Adrenal gland (tissue), 12 donors: ENCODE data around the gene ATP11A. TPM values are rescaled to one million over a fixed set of nuclear protein-coding genes. Genes with fewer than 3 reads are reported as not detected.

Experiments
- DNase-seq, 7 donors: peaks; one replicate each; pipeline ENCODE4 v3.0.0-alpha.2; 2019 to 2020
- H3K27ac ChIP-seq, 5 donors: fragments of 200-600 bp; sonication (generic) in 4 of 5; 1 replicate in 3 of 5; 2 replicates in 2 of 5; pipeline versions ENCODE4 v1.5.1 to v1.8.0; 2016 to 2020; ENCODE audit warnings: mild to moderate bottlenecking in 1 of 5
- H3K27me3 ChIP-seq: fragments of 200-600 bp; 2 replicates; pipeline ENCODE4 v1.8.0; 2021
- H3K36me3 ChIP-seq, 2 donors: fragments of 200-600 bp; replicated peaks in 1 of 2; 1 replicate in 1 of 2; 2 replicates in 1 of 2; pipeline versions ENCODE4 v1.5.1 to v1.8.0; 2018 to 2022
- H3K4me1 ChIP-seq, 2 donors: fragments of 200-600 bp; replicated peaks in 1 of 2; 1 replicate in 1 of 2; 2 replicates in 1 of 2; pipeline versions ENCODE4 v1.5.1 to v1.8.0; 2018 to 2021
- H3K4me3 ChIP-seq, 4 donors: fragments of 200-600 bp; sonication (generic) in 3 of 4; one replicate each; pipeline ENCODE4 v1.5.1; 2016 to 2018
- H3K9me3 ChIP-seq, 3 donors: fragments of 200-600 bp; sonication (generic) in 1 of 3; replicated peaks in 1 of 3; 1 replicate in 2 of 3; 2 replicates in 1 of 3; pipeline versions ENCODE4 v1.5.1 to v1.8.0; 2016 to 2021
- POLR2A ChIP-seq, 2 donors: fragments of 450-650 bp; IDR thresholded peaks; one replicate each; pipeline ENCODE4 v1.6.1; 2017; ENCODE audit warnings: antibody characterized with exemption in 2 of 2, mild to moderate bottlenecking in 2 of 2, moderate library complexity in 1 of 2
- WGBS, 4 donors: extraction: QIAGEN DNeasy Blood & Tissue Kit in 2 of 4; methylation state at CpG; one replicate each; pipeline versions ENCODE4 v1.1.5 to v1.1.7; 2013 to 2017; 5-methylcytosine and 5-hydroxymethylcytosine counted together
- intact Hi-C, 2 donors: fragments of 100-400 bp; cut with DNase I; formaldehyde crosslinking; loops; one replicate each; pipeline versions ENCODE4 v1.14.1 to v1.15.0; 2022 to 2023
- polyA plus RNA-seq, 3 donors: library from polyadenylated mRNA; stranded (reverse); fragments of 200-250 nt in 2 of 3; fragments of 350-450 nt in 1 of 3; fragmentation: Illumina TruSeq in 1 of 3; extraction: RNeasy Lipid Tissue Mini Kit (QIAGEN cat#74804) in 1 of 3; gene quantifications; one replicate each; pipeline ENCODE4 v1.2.3, GENCODE V29; 2013 to 2014
- total RNA-seq, 9 donors: library from RNA; depleted of rRNA in 4 of 9; stranded (reverse); fragments of >200 nt in 4 of 9; fragments of 120-200 nt in 1 of 9; fragmentation: NEBNext Ultra II Directional in 1 of 9; extraction: Animal tissue kit (Norgen Biotek cat#: 25700) in 1 of 9; gene quantifications; one replicate each; pipeline versions ENCODE4 v1.1.0 to v1.2.4, GENCODE V29; 2013 to 2023
- TF ChIP-seq, protein P1 (sequence below), 6 experiments: fragments of 450-650 bp in 4 of 6; fragments of 200-600 bp in 2 of 6; sonication (generic) in 1 of 6; IDR thresholded peaks; 1 replicate in 5 of 6; 2 replicates in 1 of 6; pipeline versions ENCODE4 v1.5.1 to v1.8.0; 2016 to 2021; ENCODE audit warnings: antibody characterized with exemption in 6 of 6, mild to moderate bottlenecking in 2 of 6, moderate library complexity in 1 of 6
- donor health status: healthy with polysubstance abuse.
- donor health status: Bipolar disorder and iron deficiency.
- donor health status: DM: yes; HTN: yes; CAD: no.
- donor health status: DM: no; HTN: no; CAD: no.
- donor health status: DM: no; HTN: no; CAD: no.
- donor health status: DM: yes; HTN: yes; CAD: no.

ATP11A gene
- total and polyA plus RNA-seq, 12 donors = 6.0 to 94.1 (median 29.8) TPM

DNA sequence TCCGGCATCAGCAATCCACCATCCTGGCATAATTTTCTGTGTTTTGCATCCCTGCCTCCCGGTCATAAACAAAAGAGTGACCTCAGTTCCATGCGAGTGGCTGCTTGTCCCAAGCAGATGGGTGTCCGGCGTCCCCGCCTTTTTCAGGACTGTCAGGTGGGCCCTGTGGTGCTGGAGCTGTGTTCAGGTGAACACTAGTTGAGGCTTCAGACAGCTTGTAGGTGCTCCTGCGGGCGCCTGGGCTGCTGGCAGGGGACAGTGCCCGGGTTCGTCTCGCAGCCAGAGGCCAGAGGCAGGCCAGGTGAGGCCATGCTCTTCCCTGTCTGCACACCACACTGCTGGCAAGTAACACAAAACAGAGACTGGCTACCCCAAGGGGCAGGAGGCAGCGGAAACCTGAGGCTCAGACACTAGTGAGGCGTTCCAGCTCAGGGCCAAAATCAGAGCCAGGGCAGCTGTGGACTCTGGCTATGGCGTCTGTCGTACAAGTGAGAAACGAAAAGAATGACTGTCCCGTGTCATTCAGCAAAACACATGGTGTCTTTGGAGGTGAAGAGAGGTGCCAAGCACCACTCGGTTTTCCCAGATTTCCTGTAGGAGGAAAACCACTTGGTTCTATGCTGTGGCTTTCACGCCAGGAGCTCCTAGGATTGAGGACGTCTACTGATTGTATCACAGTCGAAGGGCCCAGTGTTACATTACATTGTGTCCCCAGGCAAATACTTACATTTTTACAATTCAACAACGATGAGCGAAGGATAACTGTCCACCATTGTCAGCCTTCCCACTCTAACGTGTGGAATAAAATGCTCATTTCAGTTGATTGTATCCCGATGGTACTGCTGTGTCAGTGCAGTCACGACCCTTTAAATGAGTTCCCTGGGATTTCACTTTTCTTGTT, 104.0 kb downstream of the ATP11A start:
- H3K36me3 ChIP-seq = no peaks in the 10 kb centered on the region
- H3K4me3 ChIP-seq = no peak overlapping the region
- peak in 3 of 7 donors; percentile 8 to 33 (median 16) for DNase-seq
- 96 to 97% (median 96%) methylated on average over 19 to 26 of the region's 26 CpGs for WGBS, 4 donors
- H3K9me3 ChIP-seq = no peaks in the 10 kb centered on the region
- no peak for TF ChIP-seq POLR2A (IDR thresholded peaks at IDR 0.05)
- TF ChIP-seq, protein P1, sequence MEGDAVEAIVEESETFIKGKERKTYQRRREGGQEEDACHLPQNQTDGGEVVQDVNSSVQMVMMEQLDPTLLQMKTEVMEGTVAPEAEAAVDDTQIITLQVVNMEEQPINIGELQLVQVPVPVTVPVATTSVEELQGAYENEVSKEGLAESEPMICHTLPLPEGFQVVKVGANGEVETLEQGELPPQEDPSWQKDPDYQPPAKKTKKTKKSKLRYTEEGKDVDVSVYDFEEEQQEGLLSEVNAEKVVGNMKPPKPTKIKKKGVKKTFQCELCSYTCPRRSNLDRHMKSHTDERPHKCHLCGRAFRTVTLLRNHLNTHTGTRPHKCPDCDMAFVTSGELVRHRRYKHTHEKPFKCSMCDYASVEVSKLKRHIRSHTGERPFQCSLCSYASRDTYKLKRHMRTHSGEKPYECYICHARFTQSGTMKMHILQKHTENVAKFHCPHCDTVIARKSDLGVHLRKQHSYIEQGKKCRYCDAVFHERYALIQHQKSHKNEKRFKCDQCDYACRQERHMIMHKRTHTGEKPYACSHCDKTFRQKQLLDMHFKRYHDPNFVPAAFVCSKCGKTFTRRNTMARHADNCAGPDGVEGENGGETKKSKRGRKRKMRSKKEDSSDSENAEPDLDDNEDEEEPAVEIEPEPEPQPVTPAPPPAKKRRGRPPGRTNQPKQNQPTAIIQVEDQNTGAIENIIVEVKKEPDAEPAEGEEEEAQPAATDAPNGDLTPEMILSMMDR (IDR thresholded peaks at IDR 0.05) = no peak
- no peaks in the 10 kb centered on the region for H3K4me1 ChIP-seq
- intact Hi-C loops = no loop called here
- H3K27me3 ChIP-seq = no peaks in the 10 kb centered on the region
- no peak overlapping the region for H3K27ac ChIP-seq

DNA sequence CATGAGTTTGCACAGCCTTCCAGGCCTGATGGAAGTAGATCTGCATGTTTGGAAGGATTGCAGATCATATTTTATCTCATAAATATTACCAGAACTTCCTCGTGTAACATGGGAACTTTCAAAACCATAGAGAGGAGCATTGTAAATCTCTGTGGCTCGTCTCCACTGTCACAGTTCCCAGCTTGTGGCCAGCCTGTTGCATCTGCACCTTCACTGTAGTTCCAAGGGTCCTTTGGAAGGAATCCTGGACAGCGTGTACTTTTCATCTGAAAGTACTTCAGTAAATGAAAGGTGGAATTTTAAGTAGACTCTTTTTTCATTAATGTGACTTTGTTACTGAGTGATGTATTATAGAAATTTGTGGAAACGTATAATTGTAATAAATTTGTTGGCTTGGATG, 105.4 kb downstream of the ATP11A start:
- Histone ChIP-seq H3K36me3 (no peaks in the 10 kb centered on the region), H3K27me3 (no peaks in the 10 kb centered on the region), H3K4me1 (no peaks in the 10 kb centered on the region), H3K27ac (no peak overlapping the region), H3K4me3 (no peak overlapping the region), H3K9me3 (no peaks in the 10 kb centered on the region)
- WGBS, 4 donors = 86 to 88% (median 87%) methylated on average over 4 of the region's 4 CpGs
- TF ChIP-seq, protein P1 (IDR thresholded peaks at IDR 0.05) = no peak
- TF ChIP-seq POLR2A (IDR thresholded peaks at IDR 0.05) = no peak
- DNase-seq = peak in 2 of 7 donors; percentile 1
- intact Hi-C loops = no loop called here

DNA sequence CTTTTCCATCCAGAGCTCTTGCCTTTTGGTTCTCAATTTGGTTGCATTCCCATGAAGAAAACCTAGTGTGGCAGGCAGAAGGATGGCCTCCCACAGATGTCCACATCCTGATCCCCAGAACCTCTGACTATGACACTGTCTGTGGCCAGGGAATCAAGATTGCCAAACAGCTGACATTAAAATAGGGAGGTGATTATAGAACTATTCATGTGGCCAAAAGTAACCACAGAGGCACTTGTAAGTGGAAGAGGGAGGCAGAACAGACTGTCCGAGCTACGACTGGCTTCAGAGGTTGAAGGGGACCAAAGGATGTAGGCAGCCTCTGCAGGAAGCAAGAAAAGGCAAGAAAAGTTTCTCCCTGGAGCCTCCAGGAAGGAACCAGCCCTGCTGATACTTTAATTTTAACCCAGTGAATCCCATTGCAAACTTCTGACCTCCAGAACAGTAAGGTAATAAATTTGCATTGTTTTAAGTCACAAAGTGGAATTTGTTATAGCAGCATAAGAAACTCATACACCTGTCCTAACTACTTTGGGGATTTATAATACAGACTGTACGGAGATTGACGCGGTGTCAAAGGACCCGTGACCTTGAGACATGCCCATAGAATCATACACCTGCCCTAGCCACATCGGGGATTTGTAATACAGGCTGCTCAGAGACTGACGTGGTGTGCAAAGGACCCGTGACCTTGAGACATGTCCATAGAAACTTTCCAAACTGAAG, 106.5 kb downstream of the ATP11A start:
- no peaks in the 10 kb centered on the region for H3K36me3 ChIP-seq
- no peaks in the 10 kb centered on the region for H3K4me1 ChIP-seq
- H3K27ac ChIP-seq = no peak overlapping the region
- intact Hi-C loops = no loop called here
- no peaks in the 10 kb centered on the region for H3K9me3 ChIP-seq
- DNase-seq = peak in 3 of 7 donors; percentile 3 to 42 (median 14)
- H3K27me3 ChIP-seq = no peaks in the 10 kb centered on the region
- 88 to 91% (median 89%) methylated on average over 9 of the region's 9 CpGs for WGBS, 4 donors
- no peak overlapping the region for H3K4me3 ChIP-seq
- TF ChIP-seq, protein P1 (IDR thresholded peaks at IDR 0.05) = no peak
- no peak for TF ChIP-seq POLR2A (IDR thresholded peaks at IDR 0.05)

DNA sequence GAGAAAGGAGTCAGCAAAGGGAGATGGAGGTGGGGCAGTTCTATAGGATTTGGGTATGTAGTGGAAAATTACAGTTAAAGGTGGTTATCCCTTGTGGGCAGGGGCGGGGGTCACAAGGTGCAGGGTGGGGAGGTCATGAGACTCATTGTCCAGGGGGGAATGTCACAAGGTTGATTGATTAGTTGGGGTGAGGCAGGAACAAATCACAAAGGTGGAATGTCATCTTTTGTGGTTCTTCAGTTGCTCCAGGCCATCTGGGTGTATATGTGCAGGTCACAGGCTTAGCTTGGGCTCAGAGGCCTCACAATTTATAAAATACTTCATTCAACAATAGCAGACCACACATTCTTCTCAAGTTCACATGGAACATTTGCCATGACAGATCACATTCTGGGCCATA, 109.6 kb downstream of the ATP11A start:
- no peaks in the 10 kb centered on the region for H3K4me1 ChIP-seq
- 94 to 100% (median 100%) methylated on average over 1 of the region's 1 CpG for WGBS, 4 donors
- no peak overlapping the region for H3K4me3 ChIP-seq
- intact Hi-C loops = no loop called here
- H3K27ac ChIP-seq = no peak overlapping the region
- TF ChIP-seq POLR2A (IDR thresholded peaks at IDR 0.05) = no peak
- TF ChIP-seq, protein P1 (IDR thresholded peaks at IDR 0.05) = no peak
- H3K27me3 ChIP-seq = no peaks in the 10 kb centered on the region
- no peaks in the 10 kb centered on the region for H3K9me3 ChIP-seq
- no peaks in the 10 kb centered on the region for H3K36me3 ChIP-seq
- peak in 1 of 7 donors; percentile 11 for DNase-seq
